GM20431 (cell line): Measurements from ENCODE around the gene PCBP3.
"Not testable (repeated sequence)": the region's sequence is repeated elsewhere in the genome, so short reads cannot be mapped to it uniquely, and the experiment has no call there.

Source experiments
- in situ Hi-C: fragments of 300-500 bp; cut with MseI, MboI; formaldehyde crosslinking; loops from one replicate; pipeline ENCODE4 v1.15.0; 2020; ENCODE audit warnings: low sequenced_read_pairs; ENCODE audit not compliant: unreplicated experiment

PCBP3 gene

DNA sequence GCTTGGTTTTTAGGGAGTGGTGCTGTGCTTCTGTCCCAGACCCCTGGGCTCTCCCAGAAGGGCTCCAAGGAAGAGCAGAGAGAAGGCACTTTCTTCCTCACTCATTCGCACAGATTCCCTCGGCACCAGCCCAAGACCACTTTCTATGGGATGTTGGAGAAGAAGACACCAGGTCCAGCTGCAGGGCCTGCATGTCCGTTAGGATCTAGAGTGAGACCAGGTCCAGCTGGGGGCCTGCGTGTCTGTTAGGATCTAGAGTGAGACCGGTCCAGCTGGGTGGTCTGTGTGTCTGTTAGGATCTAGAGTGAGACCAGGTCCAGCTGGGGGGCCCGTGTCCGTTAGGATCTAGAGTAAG, 30.9 kb upstream of the PCBP3 start:
- in situ Hi-C loops, result not testable (repeated sequence)

DNA sequence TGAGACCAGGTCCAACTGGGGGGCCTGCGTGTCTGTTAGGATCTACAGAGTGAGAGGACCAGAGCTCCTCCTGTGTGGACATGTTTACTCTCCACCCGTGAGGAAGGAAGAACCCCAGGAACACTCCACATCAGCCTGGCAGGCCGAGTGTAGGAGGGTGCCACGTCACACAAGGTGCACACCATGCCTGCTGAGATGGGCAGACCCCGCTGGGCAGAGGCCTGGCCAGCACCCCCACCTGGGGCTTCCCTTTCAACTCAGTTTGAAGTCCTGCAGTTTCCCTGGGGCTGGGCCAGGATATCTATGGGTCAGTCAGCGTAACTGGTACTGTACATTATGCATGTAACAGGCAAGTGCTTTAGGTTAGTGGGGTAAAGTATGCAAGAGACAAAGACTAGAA, 30.1 kb upstream of the PCBP3 start:
- in situ Hi-C loops, result no loop called here

DNA sequence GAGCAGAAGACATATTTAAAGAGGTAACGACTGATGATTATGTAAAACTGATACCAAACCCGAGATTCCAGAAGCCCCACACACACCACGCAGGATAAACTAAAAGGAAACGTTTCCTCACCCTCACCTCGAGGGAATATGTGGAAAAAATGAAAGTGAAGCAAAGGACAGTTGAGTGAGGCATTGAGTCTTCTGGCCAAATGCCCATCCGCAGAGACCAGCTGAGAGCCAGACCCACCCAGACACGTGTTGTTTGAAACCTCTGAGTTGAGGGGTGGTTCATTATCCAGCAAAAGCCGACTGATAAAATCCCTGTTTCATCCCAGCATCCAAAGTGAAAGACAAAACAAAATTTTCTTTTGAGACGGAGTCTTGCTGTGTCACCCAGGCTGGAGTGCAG, 29.6 kb upstream of the PCBP3 start:
- in situ Hi-C loops, result no loop called here

DNA sequence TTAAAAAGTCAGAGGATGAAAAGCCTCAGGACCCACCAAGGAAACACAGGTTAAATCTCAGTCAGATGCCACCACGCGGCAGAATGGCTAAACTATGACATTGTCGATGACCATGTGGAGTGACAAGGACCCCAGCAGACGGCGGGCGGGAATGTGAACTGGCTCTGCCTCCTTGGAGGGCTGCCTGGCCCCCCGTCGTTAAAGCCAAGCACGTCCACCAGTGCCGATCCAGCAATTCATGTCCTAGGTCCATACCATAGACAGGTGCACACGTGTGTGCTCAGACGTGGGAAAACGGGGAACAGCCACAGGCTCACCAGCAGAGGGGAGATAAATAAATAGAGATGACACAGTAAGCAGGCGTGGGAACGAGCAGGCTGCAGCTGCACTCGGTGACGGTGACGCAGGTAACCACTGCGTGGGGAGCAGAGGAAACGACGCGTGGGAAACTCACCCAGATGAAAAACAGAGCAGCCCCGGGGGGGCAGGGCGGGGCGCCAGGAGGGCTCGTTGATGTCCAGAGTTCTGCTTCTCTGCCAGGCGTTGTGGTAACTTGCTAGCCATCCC, 28.3 kb upstream of the PCBP3 start:
- in situ Hi-C loops, result no loop called here

DNA sequence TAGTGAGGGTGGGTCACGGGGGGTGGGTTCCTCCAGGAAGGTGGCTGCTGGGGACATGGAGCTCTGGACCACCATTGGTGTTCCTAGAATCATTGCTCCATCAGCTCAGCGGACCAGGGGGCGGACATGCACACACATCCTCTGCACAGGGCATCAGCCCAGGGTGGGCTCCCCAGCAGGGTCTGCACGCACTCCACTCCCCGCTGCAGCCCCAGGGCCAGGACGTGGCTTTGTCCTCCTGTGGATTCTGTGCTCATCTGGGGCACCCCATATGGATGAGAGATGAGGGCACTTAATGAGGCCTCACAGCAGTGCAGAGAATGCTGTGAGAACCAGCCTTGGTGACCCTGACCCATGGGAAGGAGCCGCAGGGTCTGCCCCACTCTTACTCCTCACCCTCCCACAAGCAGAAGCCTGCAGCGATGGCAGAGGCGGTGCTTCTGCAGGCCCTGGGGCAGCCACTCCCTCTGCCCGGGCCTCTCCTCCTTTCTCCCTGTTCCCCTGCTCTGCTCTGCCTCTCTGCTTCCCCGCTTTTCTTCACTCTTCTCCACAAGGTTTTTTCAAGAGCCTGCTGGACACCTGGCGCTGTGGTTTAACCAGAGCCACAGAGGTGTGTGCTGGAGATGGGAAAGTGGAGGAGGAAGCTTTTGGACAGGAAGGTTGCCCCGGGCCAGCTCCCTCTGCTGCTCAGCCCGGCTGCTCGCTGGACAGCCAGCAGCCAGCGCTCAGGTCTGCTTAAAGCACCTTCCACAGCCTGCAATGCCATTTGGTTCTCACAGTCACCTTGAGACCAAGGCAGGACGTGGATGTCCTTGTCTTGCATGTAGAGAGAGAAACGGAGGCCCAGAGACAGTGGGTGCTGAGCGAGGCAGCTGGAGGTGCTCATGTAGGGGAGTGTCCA, 26.3 kb upstream of the PCBP3 start:
- in situ Hi-C loops, result no loop called here

DNA sequence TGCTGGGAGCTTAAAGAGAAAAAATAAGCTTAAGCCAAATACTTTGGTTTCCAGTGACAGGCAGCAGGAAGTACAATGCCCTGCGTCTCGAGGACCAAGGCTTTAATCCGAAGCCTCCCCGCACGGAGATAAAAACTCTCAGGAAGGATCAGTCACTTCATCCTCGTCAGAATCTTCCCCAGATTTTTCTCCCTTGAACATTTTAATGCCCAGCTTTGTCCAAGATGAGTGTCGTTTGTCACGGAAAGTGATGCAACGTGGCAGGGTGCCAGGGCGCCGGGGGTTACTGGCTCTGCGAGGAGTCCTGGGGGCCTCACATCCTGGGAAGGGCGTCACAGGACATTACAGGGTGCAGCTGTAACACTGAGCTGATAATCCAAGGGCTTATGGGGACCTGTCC, 25.2 kb upstream of the PCBP3 start:
- in situ Hi-C loops, result no loop called here

DNA sequence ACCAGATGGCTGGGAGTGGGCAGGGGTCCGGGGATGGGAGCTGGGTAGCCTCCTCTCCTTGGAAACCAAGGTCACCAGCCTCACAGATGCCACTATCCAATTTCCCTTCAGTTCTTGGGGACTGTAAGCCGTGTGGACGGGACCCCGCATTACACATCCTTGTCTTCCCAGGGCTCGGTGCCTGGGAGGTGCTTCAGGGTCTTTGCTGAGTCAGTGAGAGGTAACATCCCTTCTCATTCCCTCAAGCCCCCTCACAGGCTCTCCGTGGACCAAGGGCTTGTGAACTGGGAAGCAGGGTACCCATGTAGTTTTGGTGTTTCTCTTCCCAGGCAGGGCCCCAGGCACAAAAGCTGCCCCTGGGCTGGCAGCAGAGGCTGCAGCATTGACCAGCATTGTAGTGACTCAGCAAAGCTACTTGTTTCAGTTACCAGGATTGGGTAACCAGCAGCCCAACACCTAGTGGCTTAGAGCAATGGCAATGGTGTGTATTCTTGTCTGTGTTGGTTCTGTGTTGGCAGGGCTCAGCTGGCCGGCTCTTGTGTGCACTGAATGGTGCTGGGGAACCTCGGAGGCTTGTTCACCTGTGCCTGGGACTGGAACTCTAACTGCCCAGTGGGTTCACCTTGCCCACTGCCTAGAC, 24.6 kb upstream of the PCBP3 start:
- in situ Hi-C loops, result no loop called here

DNA sequence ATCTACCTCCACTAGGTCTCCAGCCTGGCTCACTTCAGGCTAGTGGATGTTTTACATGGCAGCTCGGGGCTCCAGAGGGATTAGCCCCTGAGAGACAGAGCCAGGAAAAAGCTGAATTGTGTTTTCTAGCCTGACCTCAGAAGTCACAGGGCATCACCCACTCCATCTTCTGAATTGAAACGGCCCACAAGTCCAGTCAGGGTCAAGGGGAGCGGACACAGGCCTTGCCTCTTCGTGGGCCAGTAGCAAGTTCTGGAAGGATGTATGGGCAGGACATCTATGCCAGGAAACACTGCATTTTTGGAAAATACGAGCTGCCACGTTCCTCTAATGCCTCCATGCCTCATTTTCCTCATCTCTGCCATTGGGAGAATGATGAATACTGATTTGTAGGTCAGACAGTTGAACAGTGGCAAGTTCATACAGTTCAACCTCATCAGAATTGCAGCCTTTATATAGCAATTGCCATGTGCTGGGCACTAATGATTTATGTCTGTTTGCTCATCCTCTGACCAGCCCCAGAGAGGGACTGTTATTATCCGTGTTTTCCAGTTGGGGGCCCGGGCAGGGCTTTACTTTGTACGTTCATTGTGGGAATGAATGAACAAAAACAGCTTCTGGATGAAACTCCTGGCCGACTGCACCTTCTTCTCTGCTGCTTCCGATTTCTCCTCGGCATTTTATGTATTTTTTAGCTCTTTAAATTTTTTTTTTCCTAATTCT, 23.2 kb upstream of the PCBP3 start:
- in situ Hi-C loops, result no loop called here

DNA sequence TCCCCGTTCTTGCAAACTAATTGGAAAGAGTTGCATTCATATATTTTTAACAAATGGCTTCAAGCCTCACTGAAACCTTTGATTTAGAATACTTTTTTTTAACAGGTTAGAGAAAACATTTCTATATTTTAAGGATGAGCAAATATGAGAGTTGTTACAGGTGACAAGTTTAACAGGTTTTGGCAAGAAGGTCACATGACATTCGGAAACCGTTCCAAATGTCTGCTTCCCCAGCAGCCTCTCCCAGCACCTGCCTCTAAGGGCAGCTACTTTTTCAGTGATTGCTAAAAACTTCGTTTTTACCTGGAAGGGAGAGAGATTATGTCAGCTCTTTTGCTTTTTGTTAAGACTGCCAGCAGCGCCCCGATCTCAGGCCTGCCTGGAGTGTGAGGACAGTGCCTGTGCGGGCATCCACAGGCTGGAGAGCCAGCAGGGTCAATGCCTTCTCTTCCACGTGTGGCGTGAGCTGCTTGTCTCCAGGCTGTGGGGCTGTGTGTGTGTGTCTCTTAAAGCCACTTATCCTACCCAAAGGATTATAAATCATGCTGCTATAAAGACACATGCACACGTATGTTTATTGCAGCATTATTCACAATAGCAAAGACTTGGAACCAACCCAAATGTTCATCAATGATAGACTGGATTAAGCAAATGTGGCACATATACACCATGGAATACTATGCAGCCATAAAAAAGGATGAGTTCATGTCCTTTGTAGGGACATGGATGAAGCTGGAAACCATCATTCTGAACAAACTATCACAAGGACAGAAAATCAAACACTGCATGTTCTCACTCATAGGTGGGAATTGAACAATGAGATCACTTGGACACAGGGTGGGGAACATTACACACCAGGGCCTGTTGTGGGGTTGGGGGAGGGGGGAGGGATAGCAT, 21.8 kb upstream of the PCBP3 start:
- in situ Hi-C loops, result not testable (repeated sequence)

DNA sequence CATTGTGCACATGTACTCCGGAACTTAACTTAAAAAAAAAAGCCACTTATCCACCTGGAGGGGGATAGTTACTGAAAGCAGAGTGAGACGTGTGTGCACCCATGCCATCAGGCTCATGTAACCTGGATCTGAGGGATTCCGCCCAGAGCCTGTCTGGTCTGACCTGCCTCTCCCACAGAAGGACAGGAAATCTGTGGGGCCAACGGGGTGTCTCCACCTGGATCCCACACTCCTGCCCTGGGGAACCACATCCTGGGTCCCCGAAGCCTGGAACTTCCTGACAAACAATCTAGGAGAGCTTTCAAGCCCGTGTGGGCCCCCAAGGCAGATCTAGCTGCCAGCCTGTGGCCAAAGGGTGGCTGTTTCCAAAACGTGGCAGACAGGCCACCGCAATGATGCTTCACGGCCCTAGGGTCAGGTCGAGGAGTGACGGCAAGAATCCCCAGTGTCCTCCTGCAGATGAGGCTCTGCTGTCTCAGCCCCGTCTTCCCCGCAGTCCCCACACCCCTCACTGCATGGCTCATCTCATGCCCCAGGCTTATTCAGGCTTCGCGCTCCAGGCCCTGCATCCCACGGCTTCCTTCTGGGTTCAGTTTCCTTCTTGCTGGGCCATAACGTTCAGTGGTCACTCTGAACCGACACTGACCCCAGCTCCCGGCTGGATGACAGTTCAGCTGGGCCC, 21.0 kb upstream of the PCBP3 start:
- in situ Hi-C loops, result no loop called here

DNA sequence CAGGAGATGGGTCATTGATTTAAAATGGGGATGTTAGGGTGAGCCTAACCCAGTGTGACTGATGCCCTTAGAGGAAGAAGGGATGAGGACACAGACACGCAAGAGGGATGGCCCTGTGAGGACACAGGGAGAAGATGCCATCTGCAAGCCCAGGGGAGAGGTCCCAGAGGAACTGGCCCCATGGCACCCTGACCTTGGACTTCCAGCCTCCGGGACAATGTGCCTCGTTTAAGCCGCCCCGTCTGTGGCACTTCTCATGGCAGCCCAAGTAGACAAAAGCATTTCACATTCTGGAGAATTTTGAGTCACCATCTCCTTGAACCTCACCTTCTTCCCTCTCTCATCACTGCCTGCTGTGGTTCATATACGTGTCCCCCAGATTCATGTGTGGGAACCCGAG, 20.1 kb upstream of the PCBP3 start:
- in situ Hi-C loops, result no loop called here

DNA sequence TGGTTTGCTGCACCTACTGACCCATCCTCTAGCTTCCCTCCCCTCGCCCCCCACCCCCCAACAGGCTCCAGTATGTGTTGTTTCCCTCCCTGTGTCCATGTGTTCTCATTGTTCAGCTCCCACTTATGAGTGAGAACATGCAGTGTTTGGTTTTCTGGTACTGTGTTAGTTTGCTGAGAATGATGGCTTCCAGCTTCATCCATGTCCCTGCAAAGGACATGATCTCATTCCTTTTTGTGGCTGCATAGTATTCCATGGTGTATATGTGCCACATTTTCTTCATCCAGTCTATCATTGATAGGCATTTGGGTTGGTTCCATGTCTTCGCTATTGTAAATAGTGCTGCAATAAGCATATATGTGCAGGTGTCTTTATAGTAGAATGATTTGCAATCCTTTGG, 17.4 kb upstream of the PCBP3 start:
- in situ Hi-C loops, result not testable (repeated sequence)

DNA sequence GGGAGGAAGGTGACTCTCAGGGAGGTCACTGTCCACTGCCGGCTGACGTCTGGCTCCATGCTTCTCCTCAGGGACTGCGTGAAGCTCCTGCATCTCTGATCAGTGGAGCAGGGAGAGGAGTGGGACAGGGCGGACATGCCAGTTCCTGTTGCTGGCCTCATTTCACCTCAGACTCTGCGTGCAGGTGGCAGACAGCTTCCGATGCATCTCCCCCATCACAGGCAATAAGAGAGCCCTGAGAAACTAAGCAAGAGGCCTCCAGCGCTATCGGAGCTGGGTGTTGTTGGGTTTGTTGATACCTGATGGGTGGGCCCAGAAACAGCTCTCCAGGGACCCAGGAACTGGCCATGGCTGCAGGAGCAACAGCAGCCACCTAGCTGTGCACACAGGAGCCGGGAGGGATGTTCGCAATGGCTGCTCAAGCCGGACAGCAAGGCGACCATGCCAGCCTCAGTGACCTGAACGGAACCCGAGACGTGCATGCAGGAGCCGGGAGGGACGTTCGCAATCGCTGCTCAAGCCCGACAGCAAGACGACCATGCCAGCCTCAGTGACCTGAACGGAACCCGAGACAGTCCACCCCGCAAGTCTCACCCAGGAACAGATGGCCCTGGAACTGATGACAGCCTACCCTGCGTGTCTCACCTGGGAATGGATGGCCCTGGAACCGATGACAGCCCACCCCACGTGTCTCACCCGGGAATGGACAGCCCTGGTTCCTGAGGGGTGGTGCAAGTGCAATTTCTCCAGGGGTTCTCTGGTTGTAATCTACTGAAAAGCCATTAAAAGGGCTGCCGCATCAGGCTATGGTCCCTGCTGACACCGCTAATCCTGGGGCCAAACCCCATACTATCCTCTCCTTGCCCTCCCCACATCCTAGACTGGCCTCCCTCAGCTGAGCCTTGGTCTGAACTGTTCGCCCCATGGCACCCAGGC, 14.2 kb upstream of the PCBP3 start:
- in situ Hi-C loops, result no loop called here

DNA sequence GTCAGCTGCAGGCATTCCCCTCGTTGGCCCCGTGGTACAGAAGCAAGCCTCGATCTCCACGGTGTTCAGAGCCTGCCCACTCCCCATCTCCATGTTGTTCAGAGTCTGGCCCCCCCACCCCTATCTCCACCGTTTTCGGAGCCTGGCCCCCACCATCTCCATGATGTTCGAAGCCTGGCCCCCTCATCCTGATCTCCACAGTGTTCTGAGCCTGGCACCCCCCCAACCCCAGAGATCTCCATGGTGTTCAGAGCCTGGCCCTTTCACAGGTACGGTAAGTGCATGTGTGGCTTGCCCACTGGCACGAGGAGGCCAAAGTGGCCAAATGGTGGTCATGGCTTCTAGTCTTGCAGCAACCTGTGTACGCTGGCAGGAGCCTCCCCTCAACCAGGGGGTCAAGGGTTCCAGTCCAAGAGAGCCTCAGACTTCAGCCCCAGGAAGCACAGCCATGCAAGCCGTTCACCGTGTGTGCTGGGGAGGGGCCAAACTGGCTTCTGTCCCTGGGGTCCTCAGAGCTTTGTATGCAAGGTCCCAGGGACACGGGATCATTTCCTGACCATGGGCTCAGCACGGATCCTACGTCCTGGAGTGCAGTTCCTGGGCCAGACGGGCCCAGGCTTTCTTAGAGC, 13.3 kb upstream of the PCBP3 start:
- in situ Hi-C loops, result no loop called here

DNA sequence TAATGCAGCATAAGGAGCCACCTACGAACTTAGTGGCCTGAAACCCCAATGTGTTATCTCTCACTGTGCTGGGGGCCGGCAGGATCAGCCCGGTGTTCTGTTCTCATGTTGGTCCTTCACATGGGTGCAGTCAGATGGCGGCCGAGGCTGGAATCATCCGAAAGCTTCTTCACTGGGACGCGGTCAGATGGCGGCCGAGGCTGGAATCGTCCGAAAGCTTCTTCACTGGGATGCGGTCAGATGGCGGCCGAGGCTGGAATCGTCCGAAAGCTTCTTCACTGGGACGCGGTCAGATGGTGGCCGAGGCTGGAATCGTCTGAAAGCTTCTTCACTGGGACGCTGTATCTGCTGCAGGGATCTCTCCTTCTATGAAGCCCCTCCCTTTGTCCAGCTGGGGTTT, 12.6 kb upstream of the PCBP3 start:
- in situ Hi-C loops, result no loop called here

DNA sequence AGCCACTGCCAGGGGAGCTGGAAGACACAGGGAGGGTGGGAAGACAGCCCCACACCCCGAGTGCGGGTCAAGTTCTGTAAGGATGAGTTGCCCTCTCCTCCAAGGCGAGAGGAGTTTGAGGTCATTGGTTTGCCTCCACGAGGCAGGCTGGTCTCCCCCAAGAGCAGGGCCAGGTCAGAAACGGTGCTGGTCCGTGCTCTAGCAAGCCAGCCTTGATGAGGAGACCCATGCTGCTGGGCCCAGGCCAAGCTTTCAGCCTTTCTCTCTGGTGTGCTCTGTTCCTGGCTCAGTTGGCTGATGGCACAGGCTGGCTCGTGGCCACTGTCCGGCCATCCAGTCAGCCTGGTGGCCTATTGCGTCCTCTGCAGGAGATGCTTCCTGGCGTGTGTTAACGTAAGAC, 12.0 kb upstream of the PCBP3 start:
- in situ Hi-C loops, result no loop called here

DNA sequence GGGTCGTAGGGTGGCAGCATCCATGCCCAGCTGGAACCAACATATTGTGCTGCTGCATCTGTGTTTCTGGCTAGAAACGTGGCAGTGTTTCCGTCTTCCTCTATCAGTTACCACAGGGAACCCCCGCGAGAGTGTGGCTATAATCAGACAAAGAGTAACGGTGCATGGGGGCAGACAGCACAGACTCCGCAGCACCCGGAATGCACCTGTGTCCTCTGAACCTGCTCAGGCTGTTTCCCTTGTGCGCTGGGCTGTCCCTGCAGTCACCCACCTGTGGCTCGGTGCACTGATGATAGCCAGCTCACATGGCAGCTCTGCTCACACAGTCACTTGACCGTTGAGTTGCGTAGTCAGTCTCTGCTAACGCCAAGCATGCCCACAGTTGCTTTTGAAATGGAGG, 11.4 kb upstream of the PCBP3 start:
- in situ Hi-C loops, result no loop called here
